H1 (cell line): ENCODE data around the gene ACLY. TPM values are rescaled to one million over a fixed set of nuclear protein-coding genes. Genes with fewer than 3 reads are reported as not detected.

ENCODE experiments used
- CTCF ChIA-PET: fragments of 300-600 bp; sonication (Branson Sonifier 250); formaldehyde crosslinking; loops from one replicate; lab custom pipeline; 2021; ENCODE audit not compliant: partially characterized antibody; lab: Charles Lee
- POLR2A ChIA-PET: fragments of 300-600 bp; sonication (Branson Sonifier 250); formaldehyde crosslinking; loops from one replicate; lab custom pipeline; 2021; ENCODE audit warnings: inconsistent platforms; ENCODE audit not compliant: partially characterized antibody; lab: Charles Lee
- DNase-seq, 2 experiments: peaks; one replicate each; pipeline versions ENCODE4 v3.0.0 to v3.0.0-alpha.2; 2010 to 2022; ENCODE audit warnings: low spot score in 2 of 2, low read depth in 1 of 2, mixed read lengths in 1 of 2
- FAIRE-seq: peaks from 2 replicates; lab custom pipeline; 2011; peaks lifted over from hg19 to GRCh38; lab: Jason Lieb, UNC
- H2AFZ ChIP-seq: 2 replicates; pipeline ENCODE4 v1.8.1; 2012; ENCODE audit warnings: low read length, inconsistent platforms
- H2AK5ac ChIP-seq: 2 replicates; pipeline ENCODE4 v1.6.1; 2013; ENCODE audit warnings: low read depth, low read length
- H2BK120ac ChIP-seq: replicated peaks from 2 replicates; pipeline ENCODE3; 2013; ENCODE audit warnings: low read depth, low read length, inconsistent platforms
- H2BK12ac ChIP-seq: 2 replicates; pipeline ENCODE4 v1.6.1; 2013; ENCODE audit warnings: low read depth, low read length
- H2BK15ac ChIP-seq: 2 replicates; pipeline ENCODE4 v1.6.1; 2013; ENCODE audit warnings: low read length
- H2BK20ac ChIP-seq: 2 replicates; pipeline ENCODE4 v1.6.1; 2013; ENCODE audit warnings: low read length
- H2BK5ac ChIP-seq: 2 replicates; pipeline ENCODE4 v1.6.1; 2013; ENCODE audit warnings: low read depth, low read length
- H3K14ac ChIP-seq: 2 replicates; pipeline ENCODE4 v1.6.1; 2013; ENCODE audit warnings: inconsistent platforms; ENCODE audit not compliant: insufficient read length
- H3K18ac ChIP-seq: 2 replicates; pipeline ENCODE4 v1.6.1; 2013; ENCODE audit warnings: low read length; ENCODE audit errors: extremely low read depth
- H3K23ac ChIP-seq: 2 replicates; pipeline ENCODE4 v1.6.1; 2013; ENCODE audit warnings: inconsistent platforms; ENCODE audit not compliant: insufficient read length
- H3K23me2 ChIP-seq: 2 replicates; pipeline ENCODE4 v1.6.1; 2013; ENCODE audit warnings: low read depth, low read length
- H3K27ac ChIP-seq: 2 replicates; pipeline ENCODE4 v1.6.1; 2011; ENCODE audit warnings: low read depth, low read length, inconsistent platforms
- H3K27me3 ChIP-seq, 4 experiments: replicated peaks in 1 of 4; 1 replicate in 1 of 4; 2 replicates in 3 of 4; pipeline versions ENCODE4 v1.6.1 to v1.8.1; 2011 to 2013; ENCODE audit warnings: low read length in 3 of 4, mild to moderate bottlenecking in 3 of 4, inconsistent platforms in 2 of 4, mixed read lengths in 2 of 4, moderate library complexity in 1 of 4; ENCODE audit not compliant: control insufficient read depth in 3 of 4, insufficient read depth in 3 of 4; ENCODE audit errors: extremely low read depth in 1 of 4
- H3K36me3 ChIP-seq, 4 experiments: 2 replicates each; pipeline versions ENCODE4 v1.6.1 to v1.8.1; 2011 to 2013; ENCODE audit warnings: mild to moderate bottlenecking in 4 of 4, low read length in 3 of 4, moderate library complexity in 2 of 4, control low read depth in 1 of 4, inconsistent platforms in 1 of 4; ENCODE audit not compliant: insufficient read depth in 4 of 4, control insufficient read depth in 2 of 4
- H3K4ac ChIP-seq: replicated peaks from 2 replicates; pipeline ENCODE3; 2013; ENCODE audit warnings: low read length, low read depth, mixed read lengths, inconsistent platforms; ENCODE audit not compliant: insufficient read length
- H3K4me1 ChIP-seq, 4 experiments: replicated peaks in 1 of 4; 1 replicate in 1 of 4; 2 replicates in 3 of 4; pipeline versions ENCODE4 v1.6.1 to v1.8.1; 2011 to 2013; ENCODE audit warnings: low read length in 3 of 4, inconsistent platforms in 2 of 4, mixed read lengths in 1 of 4; ENCODE audit not compliant: insufficient read depth in 4 of 4, control insufficient read depth in 3 of 4
- H3K4me2 ChIP-seq, 2 experiments: 2 replicates each; pipeline versions ENCODE4 v1.6.1 to v1.8.1; 2011 to 2013; ENCODE audit warnings: low read depth in 2 of 2, low read length in 2 of 2, control low read depth in 1 of 2, inconsistent platforms in 1 of 2, mild to moderate bottlenecking in 1 of 2; ENCODE audit not compliant: insufficient read depth in 1 of 2
- H3K4me3 ChIP-seq, 4 experiments: fragments of 200-600, 300-600 bp in 1 of 4; sonication (generic), shearing (Covaris generic), sonication (Bioruptor Twin) in 1 of 4; 2 replicates each; pipeline versions ENCODE4 v1.5.1 to v1.8.1; 2011 to 2016; ENCODE audit warnings: low read length in 4 of 4, low read depth in 3 of 4, control low read depth in 2 of 4, inconsistent platforms in 2 of 4, mild to moderate bottlenecking in 2 of 4, mixed read lengths in 1 of 4, moderate library complexity in 1 of 4; ENCODE audit not compliant: insufficient read depth in 2 of 4; ENCODE audit errors: extremely low read depth in 1 of 4
- H3K56ac ChIP-seq: replicated peaks from 2 replicates; pipeline ENCODE3; 2013; ENCODE audit warnings: low read depth, mild to moderate bottlenecking, mixed read lengths, low read length, inconsistent platforms; ENCODE audit not compliant: insufficient read length
- H3K79me1 ChIP-seq: 2 replicates; pipeline ENCODE4 v1.6.1; 2013; ENCODE audit warnings: low read depth, low read length, control low read depth
- H3K79me2 ChIP-seq, 2 experiments: 2 replicates each; pipeline versions ENCODE4 v1.6.1 to v1.8.1; 2012 to 2013; ENCODE audit warnings: low read length in 2 of 2, mild to moderate bottlenecking in 2 of 2, inconsistent platforms in 1 of 2; ENCODE audit not compliant: insufficient read depth in 2 of 2, control insufficient read depth in 1 of 2
- H3K9ac ChIP-seq, 4 experiments: replicated peaks in 1 of 4; 1 replicate in 1 of 4; 2 replicates in 3 of 4; pipeline versions ENCODE4 v1.6.1 to v1.8.1; 2011 to 2013; ENCODE audit warnings: low read depth in 3 of 4, low read length in 3 of 4, control low read depth in 2 of 4, mild to moderate bottlenecking in 2 of 4, moderate library complexity in 2 of 4, inconsistent platforms in 1 of 4; ENCODE audit errors: extremely low read depth in 1 of 4
- H3K9me3 ChIP-seq, 2 experiments: 2 replicates each; pipeline versions ENCODE4 v1.6.1 to v1.8.1; 2012 to 2013; ENCODE audit warnings: mild to moderate bottlenecking in 2 of 2, moderate library complexity in 2 of 2, control low read depth in 1 of 2, inconsistent platforms in 1 of 2, low read depth in 1 of 2, low read length in 1 of 2, mixed read lengths in 1 of 2; ENCODE audit not compliant: insufficient read depth in 2 of 2
- H4K20me1 ChIP-seq, 2 experiments: replicated peaks in 1 of 2; 2 replicates each; pipeline versions ENCODE3 to v1.8.1; 2011 to 2013; ENCODE audit warnings: inconsistent platforms in 2 of 2, low read length in 2 of 2, mild to moderate bottlenecking in 1 of 2; ENCODE audit not compliant: insufficient read depth in 2 of 2, control insufficient read depth in 1 of 2
- H4K5ac ChIP-seq: 2 replicates; pipeline ENCODE4 v1.6.1; 2013; ENCODE audit warnings: low read length, low read depth, mixed read lengths, inconsistent platforms; ENCODE audit not compliant: insufficient read length
- H4K8ac ChIP-seq: 2 replicates; pipeline ENCODE4 v1.8.0; 2013; ENCODE audit warnings: mild to moderate bottlenecking, moderate library complexity, low read length, inconsistent platforms; ENCODE audit not compliant: insufficient read depth; ENCODE audit errors: extremely low read depth
- H4K91ac ChIP-seq: replicated peaks from 2 replicates; pipeline ENCODE3; 2013; ENCODE audit warnings: low read length, mixed read lengths, inconsistent platforms; ENCODE audit not compliant: insufficient read length
- GABPA ChIP-seq: IDR thresholded peaks from 2 replicates; pipeline ENCODE4 v1.6.1; 2011; ENCODE audit warnings: mild to moderate bottlenecking, low read length, moderate library complexity, borderline replicate concordance; ENCODE audit not compliant: insufficient read depth
- JUN ChIP-seq: IDR thresholded peaks from 2 replicates; pipeline ENCODE4 v1.6.1; 2011; ENCODE audit warnings: low read depth, mild to moderate bottlenecking, improper control_type of control experiment, low read length
- JUND ChIP-seq: IDR thresholded peaks from 2 replicates; pipeline ENCODE4 v1.6.1; 2011; ENCODE audit warnings: mild to moderate bottlenecking, improper control_type of control experiment, low read length
- POLR2A ChIP-seq, 2 experiments: IDR thresholded peaks; 1 replicate in 1 of 2; 2 replicates in 1 of 2; pipeline ENCODE4 v1.6.1; 2011; ENCODE audit warnings: low read depth in 2 of 2, low read length in 2 of 2, mild to moderate bottlenecking in 2 of 2; ENCODE audit errors: control extremely low read depth in 1 of 2
- SIRT6 ChIP-seq: IDR thresholded peaks from one replicate; pipeline ENCODE4 v1.7.1; 2012; ENCODE audit warnings: low read length, inconsistent platforms
- SP2 ChIP-seq: IDR thresholded peaks from 2 replicates; pipeline ENCODE4 v1.6.1; 2012; ENCODE audit warnings: mild to moderate bottlenecking, low read length, inconsistent platforms
- TBP ChIP-seq: IDR thresholded peaks from 2 replicates; pipeline ENCODE4 v1.6.1; 2011; ENCODE audit warnings: low read depth, low read length, improper control_type of control experiment
- WGBS, 2 experiments: shearing (Covaris generic) in 1 of 2; methylation state at CpG; one replicate each; pipeline versions ENCODE4 v1.1.6 to v1.1.7; 2013 to 2015; ENCODE audit warnings: low lambda C conversion rate in 2 of 2, mixed read lengths in 2 of 2, inconsistent platforms in 1 of 2, low coverage in 1 of 2, missing lambda C conversion rate in 1 of 2; ENCODE audit not compliant: insufficient replicate concordance in 2 of 2, insufficient coverage in 1 of 2, insufficient read length in 1 of 2; ENCODE audit errors: extremely low coverage in 1 of 2, missing lambda C conversion rate in 1 of 2; 5-methylcytosine and 5-hydroxymethylcytosine counted together
- polyA plus RNA-seq, 7 experiments: library from polyadenylated mRNA; depleted of rRNA in 3 of 7; stranded (reverse) in 5 of 7; unstranded in 2 of 7; fragments of >200 nt in 5 of 7; fragments of 200-250 nt in 2 of 7; gene quantifications; 1 replicate in 5 of 7; 2 replicates in 1 of 7; 4 replicates in 1 of 7; pipeline versions ENCODE4 v1.2.1 to v1.2.3, GENCODE V29; 2011 to 2013; ENCODE audit warnings: missing spikeins in 2 of 7, mixed read lengths in 2 of 7
- total RNA-seq: library from RNA; stranded (reverse); fragmentation: NEBNext Ultra II Directional; extraction: Animal tissue kit (Norgen Biotek cat#: 25700); gene quantifications from 2 replicates; pipeline ENCODE4 v1.2.1, GENCODE V29; 2021

ACLY gene
- total and polyA plus RNA-seq, 2 of the 8 experiments (the other 6 are each of a cell fraction or from before 2014, with no cell fraction given) = 167 to 393 TPM

DNA sequence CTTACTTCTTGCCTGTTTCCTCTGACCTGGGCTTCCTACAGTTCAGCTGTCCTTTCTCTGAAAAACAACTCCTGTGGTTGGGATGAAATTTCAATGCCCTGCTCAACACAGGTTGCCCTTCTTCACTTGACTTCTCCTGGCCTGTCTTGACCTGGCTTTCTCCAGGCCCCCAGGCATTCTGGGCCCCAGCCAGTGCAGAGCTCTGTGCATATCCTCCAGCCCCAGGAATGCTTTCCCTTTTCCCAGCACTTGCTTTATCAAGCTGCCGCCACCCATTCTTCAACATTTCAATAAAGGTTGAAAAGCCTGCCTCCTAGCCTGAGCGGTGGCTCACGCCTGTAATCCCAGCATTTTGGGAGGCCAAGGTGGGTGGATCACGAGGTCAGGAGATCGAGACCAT lies 22.4 kb upstream of the ACLY start:
- no peaks in the 10 kb centered on the region for H3K79me1 ChIP-seq
- no peak overlapping the region for H3K23ac ChIP-seq
- ChIA-PET POLR2A (interaction anchor here (0.7 kb wide), 2 partner anchors 13 to 26 kb away, joined by 3 read pairs; partner anchors contain the start of gene CNP), CTCF (interaction anchor here (0.7 to 2.7 kb wide), 2 partner anchors 11 to 18 kb away, joined by 3 to 11 read pairs; partner anchors contain the start of gene ODAD4)
- no peak overlapping the region for H3K4ac ChIP-seq
- no peak overlapping the region for H3K4me3 ChIP-seq
- H2AFZ ChIP-seq = no peak overlapping the region
- H3K9me3 ChIP-seq = no peaks in the 10 kb centered on the region
- H2BK15ac ChIP-seq = no peak overlapping the region
- FAIRE-seq (no peak), DNase-seq (no peak)
- no peaks in the 10 kb centered on the region for H4K20me1 ChIP-seq
- H2BK20ac ChIP-seq = no peak overlapping the region
- H3K27ac ChIP-seq = no peak overlapping the region
- H2AK5ac ChIP-seq = no peak overlapping the region
- H3K56ac ChIP-seq = no peak overlapping the region
- H3K14ac ChIP-seq = no peak overlapping the region
- H3K36me3 ChIP-seq = no peaks in the 10 kb centered on the region
- no peak overlapping the region for H4K8ac ChIP-seq
- no peaks in the 10 kb centered on the region for H3K79me2 ChIP-seq
- WGBS, 2 experiments = 96% methylated on average over 5 of the region's 5 CpGs; no CpG with 5 or more reads in 1 of the 2 experiments
- no peak overlapping the region for H2BK12ac ChIP-seq
- H3K18ac ChIP-seq = no peak overlapping the region
- H3K4me2 ChIP-seq = no peak overlapping the region
- 0 out of 2 replicates have a peak, but pooled peaks cover 2% of the 10 kb centered on the region for H3K23me2 ChIP-seq
- H4K91ac ChIP-seq = no peak overlapping the region
- no peaks in the 10 kb centered on the region for H3K4me1 ChIP-seq
- H2BK120ac ChIP-seq = no peak overlapping the region
- H4K5ac ChIP-seq = no peak overlapping the region
- TF ChIP-seq SP2 (no peak), POLR2A (IDR thresholded peaks at IDR 0.05; ENCODE audit: control extremely low read depth in 1 of 2, low read depth in 2 of 2, low read length in 2 of 2) (no peak), TBP (no peak), SIRT6 (no peak), GABPA (no peak), JUN (no peak), JUND (no peak)
- H3K9ac ChIP-seq = no peak overlapping the region
- no peaks in the 10 kb centered on the region for H3K27me3 ChIP-seq
- no peak overlapping the region for H2BK5ac ChIP-seq
